ENCODE measurements around the gene TBATA.
"Not testable (repeated sequence)": the region's sequence is repeated elsewhere in the genome, so short reads cannot be mapped to it uniquely, and the experiment has no call there.

TBATA gene

DNA sequence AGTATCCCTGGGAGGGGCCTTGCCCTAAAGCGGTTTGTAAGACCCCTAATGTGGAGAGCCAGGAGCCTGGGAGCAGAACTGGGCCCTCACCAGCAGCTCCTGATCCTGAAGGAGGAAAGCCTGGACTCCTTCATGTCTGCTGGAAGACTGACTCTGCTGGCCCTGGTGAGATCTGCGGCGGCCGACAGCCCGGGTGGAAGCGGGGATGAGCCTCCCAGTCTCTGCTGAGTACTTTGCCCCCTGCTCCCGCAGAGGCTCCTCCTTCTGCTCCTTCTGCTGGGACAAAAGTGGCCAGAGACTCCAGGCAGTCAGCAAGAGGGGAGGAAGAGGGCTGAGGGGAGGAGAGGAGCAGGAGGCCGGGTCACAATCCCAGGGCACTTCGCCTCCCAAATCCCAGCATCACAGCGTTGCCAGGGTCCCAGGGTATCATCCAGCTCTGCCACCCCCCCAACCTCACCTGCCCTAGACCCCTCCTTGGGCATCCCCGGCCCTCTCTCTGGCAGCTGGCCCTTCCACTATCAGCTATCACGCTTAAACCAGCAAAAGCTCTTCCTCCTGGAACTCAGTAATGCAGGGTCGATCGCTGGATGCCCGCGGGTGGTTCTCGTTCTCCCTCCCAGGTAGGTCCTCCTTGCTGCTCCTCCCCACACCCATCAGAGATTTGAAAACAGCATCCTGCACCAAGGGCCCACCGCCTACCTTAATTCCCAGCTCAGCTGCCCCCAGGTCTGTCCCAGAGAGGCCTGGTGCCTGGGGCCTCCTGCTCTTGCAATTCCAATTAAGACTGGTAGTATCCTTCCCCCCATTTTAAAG is 7.9 kb downstream of the TBATA start:
- no peak for DNase-seq

GRCh38 chr10:70776455-70777005 is 8.6 kb downstream of the TBATA start:
- DNase-seq, result no peak

DNA sequence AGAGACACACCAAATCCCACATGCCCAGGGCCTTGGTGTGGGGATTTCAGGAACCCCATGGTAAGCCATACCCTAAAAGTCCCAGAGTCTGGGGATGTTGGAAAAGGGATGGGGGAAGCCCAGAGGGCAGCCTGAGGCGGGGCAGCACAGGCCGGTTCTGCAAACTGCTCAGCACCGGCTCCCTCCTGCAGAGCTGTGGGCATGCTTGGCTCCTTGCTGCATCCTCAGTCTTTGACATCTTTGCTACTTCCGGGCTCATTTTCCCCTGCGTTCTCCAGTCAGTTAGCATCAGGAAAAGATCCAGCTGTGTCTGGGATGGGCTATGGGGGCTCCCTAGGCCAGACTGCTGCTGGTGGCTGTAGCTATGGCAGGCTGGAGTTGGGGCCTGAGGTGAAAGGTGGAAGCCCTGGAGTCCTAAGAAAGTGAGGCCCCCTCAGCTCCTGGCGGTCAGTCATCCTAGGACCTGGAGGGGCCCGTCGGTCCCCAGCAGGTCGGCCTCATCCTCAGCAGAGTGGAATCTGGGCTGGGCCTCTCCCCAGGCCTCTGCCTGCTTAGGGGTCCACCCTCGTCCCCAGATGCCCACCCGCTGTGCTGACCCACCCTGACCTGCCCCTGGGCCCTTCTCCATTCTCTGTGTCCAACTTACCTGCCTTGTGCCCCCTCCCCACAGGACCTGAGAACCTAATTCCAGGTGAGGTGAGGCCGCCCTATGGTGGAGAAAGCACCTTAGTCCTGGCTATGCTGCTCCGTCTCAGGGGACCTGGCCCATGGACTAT is 9.3 kb downstream of the TBATA start:
- DNase-seq, result no peak

- DNase-seq, result no peak
Measured at GRCh38 chr10:70774810-70775678, 10.1 kb downstream of the TBATA start.

- DNase-seq, result no peak
Measured at GRCh38 chr10:70773965-70774809, 11.0 kb downstream of the TBATA start.

DNA sequence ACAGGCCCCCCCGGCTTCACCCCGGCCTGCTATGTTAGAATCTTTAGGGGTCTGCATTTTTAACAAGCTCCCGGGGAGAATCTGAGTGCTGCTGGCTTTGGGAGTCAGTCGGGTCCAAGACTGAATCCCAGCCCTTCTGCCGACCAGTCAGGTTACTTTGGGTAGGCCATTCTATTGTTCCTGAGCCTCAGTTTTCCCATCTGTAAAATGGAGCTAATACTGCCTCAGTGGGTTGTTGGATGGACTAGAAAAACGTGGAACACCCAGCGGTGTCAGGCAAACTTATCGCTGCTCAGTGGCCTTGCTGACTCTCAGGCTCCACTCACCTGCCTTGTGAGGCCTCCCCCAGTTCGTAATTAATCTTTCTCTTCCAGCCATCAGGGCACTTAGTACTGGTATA is 11.7 kb downstream of the TBATA start:
- DNase-seq, result no peak

DNA sequence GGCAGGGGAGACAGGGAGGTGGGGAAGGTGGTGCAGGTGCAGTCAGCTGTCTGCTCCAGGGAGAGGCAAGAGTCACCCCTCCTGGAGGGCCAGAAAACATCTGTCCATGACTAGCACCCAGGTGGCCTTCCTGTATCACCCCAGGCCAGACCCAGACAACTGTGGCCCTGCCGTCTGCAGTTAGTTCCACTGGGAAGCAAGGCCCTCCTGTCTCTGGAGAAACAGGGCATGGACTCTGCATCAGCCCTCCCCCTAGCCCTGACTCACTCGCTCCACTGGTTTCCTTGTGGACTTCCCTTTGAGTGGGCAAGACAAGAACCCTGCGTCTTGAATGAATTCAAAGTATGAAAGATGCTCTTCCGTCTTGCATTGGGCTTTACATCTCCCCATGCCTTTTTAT is 12.6 kb downstream of the TBATA start:
- DNase-seq, result peak; percentile 45

DNA sequence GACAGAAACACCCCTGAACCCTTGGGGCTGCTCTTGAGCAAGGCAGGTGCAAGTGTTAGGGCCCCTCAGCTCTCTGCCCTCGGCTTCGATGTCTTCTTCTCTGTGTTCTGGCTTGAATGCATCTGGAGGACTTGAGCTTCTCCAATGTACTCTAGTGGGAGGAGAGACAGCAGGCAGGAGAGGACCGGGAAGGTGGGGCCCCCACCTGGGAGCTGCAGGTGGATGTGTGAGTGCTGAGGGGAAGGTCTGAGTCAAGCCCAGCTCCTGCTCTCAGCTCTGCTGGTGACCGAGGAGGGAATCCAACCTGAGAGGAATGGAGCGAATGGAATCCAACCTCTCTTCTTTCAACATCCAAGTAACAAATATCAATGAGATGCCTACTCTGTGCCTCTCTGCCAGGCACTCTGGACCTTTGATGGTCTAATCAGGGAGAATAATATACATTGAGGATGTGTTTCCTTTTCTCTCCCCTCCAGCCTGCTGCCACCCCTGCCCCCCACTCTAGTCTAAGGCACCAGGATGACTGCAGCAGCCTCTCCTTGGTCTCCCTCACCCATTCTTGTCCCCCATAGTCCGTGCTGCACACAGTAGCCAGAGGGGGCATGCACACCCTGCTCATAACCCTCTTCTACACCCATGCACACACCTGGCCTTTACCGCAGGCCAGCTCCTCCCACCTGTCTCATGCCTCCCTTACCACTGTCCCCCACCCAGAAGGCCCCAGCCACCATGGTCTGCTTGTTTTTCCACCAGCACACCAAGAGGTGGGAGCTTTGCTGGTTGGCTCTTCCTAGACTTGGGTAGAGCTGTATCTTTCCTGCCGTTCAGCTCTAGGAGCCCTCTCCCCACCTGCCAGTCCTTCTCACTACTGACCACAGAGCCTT is 13.6 kb downstream of the TBATA start:
- DNase-seq, result no peak

DNA sequence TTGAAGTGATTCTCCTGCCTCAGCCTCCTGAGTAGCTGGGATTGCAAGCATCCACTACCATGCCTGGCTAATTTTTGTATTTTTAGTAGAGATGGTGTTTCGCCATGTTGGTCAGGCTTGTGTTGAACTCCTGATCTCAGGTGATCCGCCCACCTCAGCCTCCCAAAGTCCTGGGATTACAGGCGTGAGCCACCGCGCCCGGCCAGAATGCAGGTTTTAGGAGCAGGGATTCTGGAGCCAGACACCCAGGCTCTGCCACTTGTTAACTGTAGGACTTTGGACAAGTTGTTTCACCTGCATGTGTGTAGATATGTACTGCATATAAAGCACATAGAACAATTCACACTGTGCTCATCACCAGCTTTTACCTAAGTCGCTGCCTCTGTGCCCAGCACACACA is 14.7 kb downstream of the TBATA start:
- not testable (repeated sequence) for DNase-seq

DNA sequence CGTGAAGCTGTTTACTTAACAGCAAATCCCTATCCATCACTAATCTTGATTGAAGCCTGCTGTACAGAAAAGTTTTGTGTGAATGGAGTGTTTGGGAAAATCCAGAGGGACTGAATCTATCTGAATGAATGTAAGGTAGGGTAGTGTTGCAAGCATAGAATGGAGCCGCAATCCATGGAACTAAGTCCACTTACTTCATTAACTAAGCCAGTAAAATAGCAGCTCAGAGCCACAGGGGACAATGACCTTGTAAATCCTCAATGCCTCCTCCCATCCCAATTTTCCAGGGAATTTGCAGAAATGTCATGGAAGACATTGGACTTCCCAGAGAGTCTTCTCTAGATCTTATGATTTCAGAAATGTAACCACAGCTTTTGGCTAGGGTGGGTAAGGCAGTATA is 15.2 kb downstream of the TBATA start:
- no peak for DNase-seq

- DNase-seq, result no peak
Measured at GRCh38 chr10:70769121-70769520, 16.1 kb downstream of the TBATA start.

DNA sequence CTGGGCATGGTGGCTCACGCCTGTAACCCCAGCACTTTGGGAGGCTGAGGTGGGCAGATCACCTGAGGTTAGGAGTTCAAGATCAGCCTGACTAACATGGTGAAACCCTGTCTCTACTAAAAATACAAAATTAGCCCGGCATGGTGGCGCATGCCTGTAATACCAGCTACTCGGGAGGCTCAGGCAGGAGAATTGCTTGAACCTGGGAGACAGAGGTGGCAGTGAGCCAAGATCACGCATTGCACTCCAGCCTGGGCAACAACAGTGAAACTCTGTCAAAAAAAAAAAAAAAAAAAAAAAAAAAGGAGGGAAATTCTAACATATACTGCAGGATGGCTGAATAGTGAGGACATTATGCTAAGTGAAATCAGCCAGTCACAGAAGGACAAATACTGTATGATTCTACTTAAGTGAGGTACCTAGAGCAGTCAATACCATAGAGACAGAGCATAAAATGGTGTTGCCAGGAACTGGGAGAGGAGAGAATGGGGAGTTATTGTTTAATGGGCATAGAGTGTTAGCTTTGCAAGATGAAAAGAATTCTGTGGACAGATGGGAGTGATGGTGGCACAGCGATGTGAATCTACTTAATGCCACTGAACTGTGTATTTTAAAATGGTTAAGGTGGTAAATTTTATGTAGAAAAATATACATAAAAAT is 17.0 kb downstream of the TBATA start:
- not testable (repeated sequence) for DNase-seq

DNA sequence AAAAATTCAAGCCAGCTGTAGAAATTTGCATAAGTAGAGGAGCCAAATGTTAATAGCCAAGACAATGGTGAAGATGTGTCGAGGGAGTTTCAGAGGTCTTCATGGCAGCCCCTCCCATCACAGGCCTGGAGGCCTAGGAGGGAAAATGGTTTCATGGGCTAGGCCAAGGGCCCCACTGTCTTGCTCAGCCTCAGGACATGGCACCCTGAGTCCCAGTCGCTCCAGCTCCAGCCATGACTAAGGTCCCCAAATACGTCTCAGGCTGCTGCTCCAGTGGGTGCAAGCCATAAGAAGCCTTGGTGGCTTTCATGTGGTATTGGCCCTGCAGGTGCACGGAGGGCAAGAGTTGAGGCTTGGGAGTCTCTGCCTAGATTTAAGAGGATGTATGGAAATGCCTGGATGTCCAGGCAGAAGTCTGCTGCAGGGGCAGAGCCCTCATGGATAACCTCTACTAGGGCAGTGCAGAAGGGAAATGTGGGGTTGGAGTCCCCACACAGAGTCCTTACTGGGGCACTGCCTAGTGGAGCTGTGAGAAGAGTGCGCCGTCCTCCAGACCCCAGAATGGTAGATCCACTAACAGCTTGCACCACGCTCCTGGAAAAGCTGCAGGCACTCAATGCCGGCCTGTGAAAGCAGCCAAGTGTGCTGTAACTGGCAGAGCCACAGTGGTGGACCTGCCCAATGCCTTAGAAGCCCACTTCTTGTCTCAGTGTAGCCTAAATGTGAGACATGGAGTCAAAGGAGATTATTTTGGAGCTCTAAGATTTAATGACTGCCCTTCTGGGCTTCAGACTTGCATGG is 19.2 kb downstream of the TBATA start:
- DNase-seq, result no peak

DNA sequence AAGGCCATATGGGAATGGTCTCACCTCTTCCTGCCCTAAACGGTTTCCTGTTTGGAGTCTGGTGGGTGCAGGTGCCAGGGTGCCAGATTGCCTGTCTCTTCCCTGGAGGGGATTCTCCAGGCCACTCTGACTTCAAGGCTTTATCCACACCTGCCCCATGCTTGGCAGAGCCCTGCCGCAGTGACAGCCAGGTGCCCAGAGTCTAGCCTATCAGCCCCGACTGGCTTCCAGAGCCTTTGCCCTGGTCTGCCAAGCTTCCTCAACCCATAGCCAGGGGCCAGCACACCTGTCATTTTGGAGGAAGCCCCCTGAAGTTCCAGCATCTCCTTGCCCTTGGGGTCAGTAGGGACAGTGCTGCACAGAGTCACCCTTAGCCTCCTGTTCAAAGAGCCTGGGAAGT is 21.6 kb downstream of the TBATA start:
- no peak for DNase-seq

DNA sequence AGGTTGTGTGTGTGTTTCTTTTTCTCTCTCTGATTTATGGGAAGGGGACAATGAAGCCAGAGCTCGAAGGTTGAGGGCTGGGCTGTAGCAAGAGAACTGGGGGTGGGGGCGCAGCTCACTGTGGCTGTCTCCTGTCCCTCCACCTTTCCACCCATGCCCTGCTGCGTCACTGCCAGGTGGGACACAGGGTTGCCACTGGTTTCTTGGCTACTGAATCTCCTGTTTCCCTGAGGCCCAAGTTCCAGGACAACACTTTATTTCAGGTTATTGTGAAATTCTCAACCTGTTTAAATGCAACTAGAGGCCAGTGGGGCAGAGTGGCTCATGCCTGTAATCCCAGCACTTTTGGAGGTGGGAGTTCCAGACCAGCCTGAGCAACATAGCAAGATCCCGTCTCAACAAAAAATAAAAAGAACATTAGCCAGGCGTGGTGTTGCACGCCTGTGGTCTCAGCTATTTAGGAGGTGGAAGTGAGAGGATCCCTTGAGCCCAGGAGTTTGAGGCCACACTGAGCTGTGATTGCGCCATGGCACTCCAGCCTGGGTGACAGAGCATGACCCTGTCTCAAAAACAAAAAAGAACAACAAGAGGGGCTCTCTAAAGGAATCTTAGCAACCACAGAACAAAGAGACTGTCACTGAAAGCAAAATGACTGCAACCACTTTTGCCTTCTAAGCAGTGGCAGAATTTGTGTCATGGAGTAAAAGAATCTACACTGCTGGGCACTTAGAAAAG is 22.6 kb downstream of the TBATA start:
- peak; percentile 41 for DNase-seq

DNA sequence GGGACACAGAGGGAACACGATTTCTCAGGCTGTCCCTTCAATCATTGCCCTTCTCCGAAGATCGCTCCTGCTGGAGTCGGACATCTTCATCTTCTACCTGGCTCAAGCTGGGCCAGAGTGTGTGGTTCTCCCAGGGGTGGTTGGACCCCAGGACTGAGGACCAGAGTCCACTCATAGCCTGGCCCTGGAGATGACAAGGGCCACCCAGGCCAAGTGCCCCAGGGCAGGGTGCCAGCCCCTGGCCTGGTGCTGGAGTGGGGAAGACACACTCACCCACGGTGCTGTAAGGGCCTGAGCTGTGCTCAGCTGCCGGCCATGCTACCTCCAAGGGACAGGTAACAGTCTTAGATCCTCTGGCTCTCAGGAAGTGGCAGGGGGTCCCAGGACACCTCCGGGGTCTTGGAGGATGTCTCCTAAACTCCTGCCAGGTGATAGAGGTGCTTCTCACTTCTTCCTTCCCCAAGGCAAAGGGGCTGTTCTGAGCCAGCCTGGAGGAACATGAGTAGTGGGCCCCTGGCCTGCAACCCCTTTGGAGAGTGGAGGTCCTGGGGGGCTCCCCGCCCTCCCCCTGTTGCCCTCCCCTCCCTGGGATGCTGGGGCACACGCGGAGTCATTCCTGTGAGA is 23.3 kb downstream of the TBATA start:
- DNase-seq, result no peak

- DNase-seq, result no peak
Measured at GRCh38 chr10:70761031-70761601, 24.1 kb downstream of the TBATA start.

DNA sequence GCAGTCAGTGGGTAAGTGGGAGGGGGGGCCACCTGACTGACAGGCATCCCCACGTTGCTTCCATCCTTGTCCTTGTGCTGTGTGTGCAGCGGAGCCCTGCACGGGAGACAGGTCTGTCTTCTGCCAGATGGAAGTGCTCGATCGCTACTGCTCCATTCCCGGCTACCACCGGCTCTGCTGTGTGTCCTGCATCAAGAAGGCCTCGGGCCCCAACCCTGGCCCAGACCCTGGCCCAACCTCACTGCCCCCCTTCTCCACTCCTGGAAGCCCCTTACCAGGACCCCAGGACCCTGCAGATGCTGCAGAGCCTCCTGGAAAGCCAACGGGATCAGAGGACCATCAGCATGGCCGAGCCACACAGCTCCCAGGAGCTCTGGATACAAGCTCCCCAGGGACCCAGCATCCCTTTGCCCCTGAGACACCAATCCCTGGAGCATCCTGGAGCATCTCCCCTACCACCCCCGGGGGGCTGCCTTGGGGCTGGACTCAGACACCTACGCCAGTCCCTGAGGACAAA is 24.8 kb downstream of the TBATA start:
- no peak for DNase-seq
